ENCODE data around the gene GRAPL.
A peak's percentile ranks its signal among the peaks of the same experiment; 100 is the strongest.
"Not testable (repeated sequence)": the region's sequence is repeated elsewhere in the genome, so short reads cannot be mapped to it uniquely, and the experiment has no call there.

GRAPL gene

GRCh38 chr17:19175410-19175809, 48.0 kb downstream of the GRAPL start:
- not testable (repeated sequence) for H3K4me3 ChIP-seq (ENCODE audit: low read depth in 1 of 2, low read length in 2 of 2); H3K27ac ChIP-seq (ENCODE audit: low read length); H3K36me3 ChIP-seq (ENCODE audit: control insufficient read depth in 1 of 2, insufficient read depth in 2 of 2, low read length in 2 of 2); H3K4me1 ChIP-seq (ENCODE audit: control insufficient read depth in 1 of 2, insufficient read depth in 2 of 2, low read length in 2 of 2); H3K27me3 ChIP-seq (ENCODE audit: low read depth, low read length); H3K9me3 ChIP-seq (ENCODE audit: control insufficient read depth in 1 of 2, low read length in 2 of 2)

GRCh38 chr17:19181040-19181875, 53.9 kb downstream of the GRAPL start:
- not testable (repeated sequence) for H3K27ac ChIP-seq (ENCODE audit: low read length); H3K27me3 ChIP-seq (ENCODE audit: low read depth, low read length); H3K4me3 ChIP-seq (ENCODE audit: low read depth in 1 of 2, low read length in 2 of 2); H3K36me3 ChIP-seq (ENCODE audit: control insufficient read depth in 1 of 2, insufficient read depth in 2 of 2, low read length in 2 of 2); H3K4me1 ChIP-seq (ENCODE audit: control insufficient read depth in 1 of 2, insufficient read depth in 2 of 2, low read length in 2 of 2); H3K9me3 ChIP-seq (ENCODE audit: control insufficient read depth in 1 of 2, low read length in 2 of 2)

- H3K36me3 ChIP-seq (ENCODE audit: control insufficient read depth in 1 of 2, insufficient read depth in 2 of 2, low read length in 2 of 2); H3K4me3 ChIP-seq (ENCODE audit: low read depth in 1 of 2, low read length in 2 of 2); H3K27me3 ChIP-seq (ENCODE audit: low read depth, low read length); H3K4me1 ChIP-seq (ENCODE audit: control insufficient read depth in 1 of 2, insufficient read depth in 2 of 2, low read length in 2 of 2); H3K9me3 ChIP-seq (ENCODE audit: control insufficient read depth in 1 of 2, low read length in 2 of 2); H3K27ac ChIP-seq (ENCODE audit: low read length): not testable (repeated sequence)
Observed at GRCh38 chr17:19187883-19188869, 60.8 kb downstream of the GRAPL start.

- H3K4me1 ChIP-seq (ENCODE audit: control insufficient read depth in 1 of 2, insufficient read depth in 2 of 2, low read length in 2 of 2); H3K36me3 ChIP-seq (ENCODE audit: control insufficient read depth in 1 of 2, insufficient read depth in 2 of 2, low read length in 2 of 2); H3K9me3 ChIP-seq (ENCODE audit: control insufficient read depth in 1 of 2, low read length in 2 of 2); H3K27ac ChIP-seq (ENCODE audit: low read length); H3K4me3 ChIP-seq (ENCODE audit: low read depth in 1 of 2, low read length in 2 of 2); H3K27me3 ChIP-seq (ENCODE audit: low read depth, low read length): not testable (repeated sequence)
Observed at GRCh38 chr17:19188870-19189708, 61.7 kb downstream of the GRAPL start.

GRCh38 chr17:19189781-19190405, 62.5 kb downstream of the GRAPL start:
- not testable (repeated sequence) for H3K4me3 ChIP-seq (ENCODE audit: low read depth in 1 of 2, low read length in 2 of 2); H3K27ac ChIP-seq (ENCODE audit: low read length); H3K4me1 ChIP-seq (ENCODE audit: control insufficient read depth in 1 of 2, insufficient read depth in 2 of 2, low read length in 2 of 2); H3K9me3 ChIP-seq (ENCODE audit: control insufficient read depth in 1 of 2, low read length in 2 of 2); H3K36me3 ChIP-seq (ENCODE audit: control insufficient read depth in 1 of 2, insufficient read depth in 2 of 2, low read length in 2 of 2); H3K27me3 ChIP-seq (ENCODE audit: low read depth, low read length)

- H3K9me3 ChIP-seq (ENCODE audit: control insufficient read depth in 1 of 2, low read length in 2 of 2), result not testable (repeated sequence)
Observed at GRCh38 chr17:19196382-19197204, 69.2 kb downstream of the GRAPL start.

GRCh38 chr17:19202448-19202847, 75.1 kb downstream of the GRAPL start:
- H3K27ac ChIP-seq (ENCODE audit: low read length); H3K9me3 ChIP-seq (ENCODE audit: control insufficient read depth in 1 of 2, low read length in 2 of 2); H3K36me3 ChIP-seq (ENCODE audit: control insufficient read depth in 1 of 2, insufficient read depth in 2 of 2, low read length in 2 of 2); H3K4me3 ChIP-seq (ENCODE audit: low read depth in 1 of 2, low read length in 2 of 2); H3K27me3 ChIP-seq (ENCODE audit: low read depth, low read length); H3K4me1 ChIP-seq (ENCODE audit: control insufficient read depth in 1 of 2, insufficient read depth in 2 of 2, low read length in 2 of 2): not testable (repeated sequence)

More at GRCh38 chr17:19196382-19197204, 69.2 kb downstream of the GRAPL start:
- not testable (repeated sequence) for H3K27me3 ChIP-seq (ENCODE audit: low read depth, low read length); H3K4me1 ChIP-seq (ENCODE audit: control insufficient read depth in 1 of 2, insufficient read depth in 2 of 2, low read length in 2 of 2); H3K27ac ChIP-seq (ENCODE audit: low read length); H3K36me3 ChIP-seq (ENCODE audit: control insufficient read depth in 1 of 2, insufficient read depth in 2 of 2, low read length in 2 of 2)
- peak overlapping the region in 1 of 2 donors; percentile 47 for H3K4me3 ChIP-seq (ENCODE audit: low read depth in 1 of 2, low read length in 2 of 2)

- H3K36me3 ChIP-seq (ENCODE audit: control insufficient read depth in 1 of 2, insufficient read depth in 2 of 2, low read length in 2 of 2); H3K27ac ChIP-seq (ENCODE audit: low read length); H3K9me3 ChIP-seq (ENCODE audit: control insufficient read depth in 1 of 2, low read length in 2 of 2); H3K4me1 ChIP-seq (ENCODE audit: control insufficient read depth in 1 of 2, insufficient read depth in 2 of 2, low read length in 2 of 2); H3K27me3 ChIP-seq (ENCODE audit: low read depth, low read length); H3K4me3 ChIP-seq (ENCODE audit: low read depth in 1 of 2, low read length in 2 of 2): not testable (repeated sequence)
Observed at GRCh38 chr17:19203429-19203828, 76.0 kb downstream of the GRAPL start.
